Left colon (tissue), 2 donors: Measurements from ENCODE around the gene HINFP. TPM values are rescaled to one million over a fixed set of nuclear protein-coding genes. Genes with fewer than 3 reads are reported as not detected.
A peak's percentile ranks its signal among the peaks of the same experiment; 100 is the strongest.
"Not testable (repeated sequence)": the region's sequence is repeated elsewhere in the genome, so short reads cannot be mapped to it uniquely, and the experiment has no call there.

Source experiments
- ATAC-seq: fragments of 200-7000 bp; cut with Tn5 transposase; one replicate; pipeline ENCODE4 v1.9.1; 2020; ENCODE audit warnings: mild to moderate bottlenecking, moderate library complexity
- DNase-seq, 2 donors: peaks; one replicate each; pipeline ENCODE4 v3.0.0-alpha.2; 2020
- intact Hi-C, 2 donors: fragments of 100-400 bp; cut with DNase I in 1 of 2; cut with micrococcal nuclease in 1 of 2; formaldehyde crosslinking; loops; one replicate each; pipeline versions ENCODE4 v1.11.2 to v1.14.0; 2022; cut with DNase I, micrococcal nuclease
- total RNA-seq, 2 donors: library from RNA; stranded (reverse); fragmentation: NEBNext Ultra II Directional; extraction: Animal tissue kit (Norgen Biotek cat#: 25700); gene quantifications; one replicate each; pipeline ENCODE4 v1.2.1, GENCODE V29; 2021
- donor health status: DM: no; HTN: no; CAD: no.
- donor health status: DM: yes; HTN: yes; CAD: no.

The HINFP gene
- total RNA-seq, 2 donors from 2014 or later = 34.9 to 35.7 TPM

DNA sequence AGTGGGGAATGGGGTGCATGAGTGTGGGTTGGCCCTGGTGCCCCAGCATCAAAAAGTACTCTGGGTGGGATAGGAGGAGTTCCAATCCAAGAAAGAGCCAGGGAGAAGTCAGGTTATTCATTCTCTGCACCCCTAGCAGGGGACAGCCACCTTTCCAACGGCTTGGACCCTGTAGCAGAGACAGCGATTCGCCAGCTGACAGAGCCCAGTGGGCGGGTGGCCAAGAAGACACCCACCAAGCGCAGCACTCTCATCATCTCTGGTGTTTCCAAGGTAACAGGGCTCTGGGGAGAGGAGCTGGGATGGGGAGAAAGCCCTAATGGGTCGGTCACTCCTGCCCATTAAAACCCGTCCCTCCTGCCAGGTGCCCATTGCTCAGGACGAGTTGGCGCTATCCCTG lies 7.7 kb upstream of the HINFP start:
- no peak for DNase-seq
- intact Hi-C loops = no loop called here
- ATAC-seq = no peak

GRCh38 chr11:119114351-119114750 lies 7.0 kb upstream of the HINFP start:
- intact Hi-C loops = no loop called here
- no peak for ATAC-seq
- no peak for DNase-seq

DNA sequence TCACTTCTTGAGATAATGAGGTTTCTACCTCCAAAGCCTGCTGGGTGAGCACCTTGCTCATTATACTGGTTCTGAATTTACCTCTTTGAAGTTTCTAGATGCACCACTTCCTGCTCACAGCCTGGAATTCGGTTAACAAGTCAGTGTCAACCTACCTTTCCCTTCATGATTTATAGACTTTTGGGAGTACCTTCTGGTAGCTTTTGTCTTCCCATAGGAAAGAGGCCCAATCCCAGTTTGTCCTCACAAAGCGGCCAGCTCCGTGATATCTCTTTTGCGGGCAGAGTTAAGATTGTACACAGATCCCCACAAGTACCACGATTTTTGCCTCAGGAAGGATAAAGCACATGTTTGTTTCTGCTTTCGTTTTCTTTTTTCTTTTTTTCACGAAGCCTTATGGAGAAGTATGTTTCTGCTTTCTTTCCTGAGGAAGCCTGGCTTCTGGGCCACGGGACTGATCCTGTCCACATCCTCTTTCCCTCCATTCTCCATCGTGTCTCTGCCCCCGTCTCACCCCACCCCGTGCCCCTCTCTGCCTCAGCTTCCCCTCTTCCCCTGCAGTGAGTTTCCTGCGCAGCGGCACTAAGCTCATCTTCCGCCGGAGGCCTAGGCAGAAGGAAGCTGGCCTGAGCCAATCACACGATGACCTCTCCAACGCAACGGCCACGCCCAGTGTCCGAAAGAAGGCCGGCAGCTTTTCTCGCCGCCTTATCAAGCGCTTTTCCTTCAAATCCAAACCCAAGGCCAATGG lies 5.7 kb upstream of the HINFP start:
- ATAC-seq (peak; percentile 13), DNase-seq (peak in 1 of 2 donors; percentile 49)
- intact Hi-C loops = no loop called here

GRCh38 chr11:119116235-119116594 lies 5.2 kb upstream of the HINFP start:
- ATAC-seq (no peak), DNase-seq (no peak)
- intact Hi-C loops = no loop called here

- intact Hi-C loops = no loop called here
- ATAC-seq = no peak
Measured at GRCh38 chr11:119116601-119117000, 4.8 kb upstream of the HINFP start.

GRCh38 chr11:119117004-119117706 lies 4.2 kb upstream of the HINFP start:
- intact Hi-C loops = no loop called here
- DNase-seq = no peak
- ATAC-seq = no peak

More at GRCh38 chr11:119116601-119117000, 4.8 kb upstream of the HINFP start:
- no peak for DNase-seq

DNA sequence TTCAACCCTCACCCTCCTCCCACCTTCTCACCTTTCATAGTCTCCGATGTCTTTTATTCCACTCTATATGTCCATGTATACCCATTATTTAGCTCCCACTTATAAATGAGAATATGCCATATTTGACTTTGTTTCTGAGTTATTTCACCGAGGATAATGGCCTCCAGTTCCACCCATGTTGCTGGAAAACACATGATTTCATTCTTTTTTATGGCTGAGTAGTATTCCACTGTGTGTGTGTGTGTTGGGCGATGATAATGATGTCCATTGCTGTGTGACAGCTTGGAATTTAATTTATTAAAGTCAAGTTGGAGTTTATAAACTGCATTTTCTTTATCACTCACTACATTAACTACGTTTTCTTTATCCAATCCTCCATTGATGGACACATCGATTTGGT lies 3.2 kb upstream of the HINFP start:
- intact Hi-C loops = no loop called here
- ATAC-seq = no peak
- DNase-seq = no peak

GRCh38 chr11:119118946-119119345 lies 2.4 kb upstream of the HINFP start:
- intact Hi-C loops = no loop called here
- ATAC-seq = no peak
- no peak for DNase-seq

- no peak for DNase-seq
- no peak for ATAC-seq
- intact Hi-C loops = no loop called here
Measured at GRCh38 chr11:119120639-119121007, 757 bp upstream of the HINFP start.

DNA sequence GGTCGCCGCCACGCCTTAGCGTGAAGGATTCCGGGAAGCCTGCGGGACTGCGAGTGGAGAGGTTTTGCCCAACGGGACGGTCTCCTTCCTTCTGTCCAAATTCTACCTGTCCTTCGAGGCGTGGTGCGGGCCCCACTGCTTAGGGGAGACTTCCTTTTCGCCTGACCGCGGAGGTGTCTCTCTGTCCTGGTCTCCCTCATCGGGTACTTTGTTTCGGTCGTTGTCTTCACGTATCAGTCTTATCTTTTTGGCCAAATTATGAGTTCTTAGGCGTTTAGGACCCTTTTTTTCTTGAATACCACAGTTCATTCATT lies 388 bp downstream of the HINFP start:
- ATAC-seq (peak; percentile 40), DNase-seq (no peak)
- intact Hi-C loops = no loop called here

DNA sequence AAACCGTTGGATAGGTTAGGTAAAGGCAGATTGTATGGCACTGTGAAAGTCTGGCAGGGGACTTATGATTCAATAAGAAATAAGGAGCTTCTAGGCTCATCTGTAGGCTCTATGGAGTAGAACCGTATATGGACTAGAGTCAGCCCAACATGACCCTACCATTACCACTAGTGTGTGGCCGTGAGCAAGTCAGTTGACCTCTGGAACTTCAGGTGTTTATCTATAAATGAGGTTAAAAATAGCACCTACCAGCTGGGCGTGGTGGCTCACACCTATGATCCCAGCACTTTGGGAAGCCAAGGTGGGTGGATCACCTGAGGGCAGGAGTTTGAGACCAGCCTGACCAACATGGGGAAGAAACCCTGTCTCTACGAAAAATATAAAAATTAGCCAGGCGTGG lies 4.4 kb downstream of the HINFP start:
- intact Hi-C loops = no loop called here
- ATAC-seq (peak; percentile 60), DNase-seq (peak; percentile 41 to 54)

DNA sequence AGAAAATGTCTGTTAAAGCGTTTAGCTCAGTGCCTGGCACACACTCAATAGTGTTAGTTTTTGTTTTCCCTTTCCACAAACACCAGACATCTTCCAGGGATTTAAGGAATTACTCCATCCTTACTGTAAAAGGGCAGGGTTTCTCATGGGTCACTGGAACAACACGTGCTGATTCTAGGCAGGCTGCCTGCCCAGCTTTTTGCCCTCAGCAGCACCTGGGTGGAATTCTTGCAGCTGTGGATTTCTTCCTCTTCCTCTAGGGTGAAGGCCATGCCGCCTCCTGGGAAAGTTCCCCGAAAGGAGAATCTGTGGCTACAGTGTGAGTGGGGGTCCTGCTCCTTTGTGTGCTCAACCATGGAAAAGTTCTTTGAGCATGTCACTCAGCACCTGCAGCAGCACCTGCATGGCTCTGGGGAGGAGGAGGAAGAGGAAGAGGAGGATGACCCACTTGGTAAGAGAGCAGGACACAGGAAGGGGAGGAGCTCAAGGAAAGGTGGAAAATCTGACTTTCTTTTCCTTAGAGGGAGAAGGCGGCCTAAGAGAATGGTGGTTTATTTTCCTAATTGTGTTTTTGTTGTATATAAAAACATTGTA lies 5.4 kb downstream of the HINFP start:
- intact Hi-C loops = no loop called here
- DNase-seq = no peak
- ATAC-seq = peak; percentile 22

DNA sequence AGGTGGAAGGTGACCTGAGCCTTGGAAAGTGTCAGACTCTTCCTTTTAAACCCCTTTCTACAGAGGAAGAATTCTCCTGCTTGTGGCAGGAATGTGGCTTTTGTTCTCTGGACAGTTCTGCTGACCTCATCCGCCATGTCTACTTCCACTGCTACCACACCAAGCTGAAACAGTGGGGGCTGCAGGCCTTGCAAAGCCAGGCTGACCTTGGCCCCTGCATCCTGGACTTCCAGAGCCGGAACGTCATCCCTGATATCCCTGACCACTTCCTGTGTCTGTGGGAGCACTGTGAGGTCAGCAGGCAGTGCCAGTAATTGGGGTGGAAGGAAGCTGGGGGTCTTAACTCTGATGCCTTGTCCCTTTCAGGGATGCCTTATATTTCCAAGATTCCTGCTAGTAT lies 9.3 kb downstream of the HINFP start:
- DNase-seq (no peak), ATAC-seq (no peak)
- intact Hi-C loops = no loop called here

DNA sequence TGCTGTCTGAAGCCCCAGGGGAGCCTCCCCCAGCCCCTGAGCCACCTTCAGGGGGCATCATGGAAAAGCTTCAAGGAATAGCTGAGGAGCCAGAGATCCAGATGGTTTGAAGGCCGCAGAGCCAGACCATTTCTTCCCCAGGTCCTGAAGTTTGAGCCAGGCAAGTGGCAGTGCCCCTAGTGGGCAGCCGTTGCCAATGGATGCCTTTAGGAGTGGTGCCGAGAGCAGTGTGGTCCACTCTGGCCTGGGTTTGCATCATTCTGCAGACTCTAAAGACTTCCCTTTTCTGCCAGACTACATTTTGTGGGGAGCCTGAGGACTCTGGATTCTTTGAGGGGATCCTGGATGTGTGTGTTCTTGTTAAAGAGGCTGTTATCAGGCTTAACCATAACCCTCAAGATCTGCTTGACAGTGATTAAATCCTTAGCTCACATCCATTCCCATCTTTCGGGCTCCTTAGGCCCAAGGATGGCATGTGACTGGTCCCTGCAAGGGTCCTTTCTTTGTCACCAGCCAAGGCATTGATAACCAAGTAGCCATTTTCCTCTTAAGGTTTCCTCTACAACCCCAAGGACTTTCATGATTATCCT lies 13.1 kb downstream of the HINFP start:
- ATAC-seq (peak; percentile 75), DNase-seq (no peak)
- intact Hi-C loops = no loop called here

- ATAC-seq, intact Hi-C loops, DNase-seq: not testable (repeated sequence)
Measured at GRCh38 chr11:119139276-119139675, 17.9 kb downstream of the HINFP start.

GRCh38 chr11:119144825-119145486 lies 23.6 kb downstream of the HINFP start:
- ATAC-seq = peak; percentile 95
- DNase-seq = peak; percentile 72 to 82
- intact Hi-C loops = loop anchor here in 1 of 2 donors (10.0 kb wide), 1 partner anchor 50 kb away; no protein-coding TSS in a partner anchor

DNA sequence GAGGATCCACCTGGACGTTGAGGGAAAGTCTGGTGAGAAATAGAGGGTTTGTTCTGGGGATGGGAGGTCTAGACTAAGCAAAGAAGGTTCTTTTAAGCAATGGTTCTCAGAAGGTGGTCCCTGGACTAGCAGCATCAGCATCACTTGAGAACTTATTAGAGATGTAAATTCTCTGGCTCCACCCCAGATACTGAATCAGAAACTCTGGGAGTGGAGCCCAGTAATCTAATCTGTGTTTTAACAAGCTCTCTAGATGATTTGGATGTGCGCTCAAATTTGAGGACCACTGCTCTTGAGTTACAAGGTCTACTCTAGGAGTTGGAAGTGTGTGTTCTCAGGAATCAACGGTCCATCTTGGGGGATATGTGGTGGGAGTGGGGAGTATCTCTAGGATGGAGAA lies 24.2 kb downstream of the HINFP start:
- no peak for DNase-seq
- ATAC-seq = no peak
- intact Hi-C loops = loop anchor here in 1 of 2 donors (10.0 kb wide), 1 partner anchor 49 kb away; no protein-coding TSS in a partner anchor

DNA sequence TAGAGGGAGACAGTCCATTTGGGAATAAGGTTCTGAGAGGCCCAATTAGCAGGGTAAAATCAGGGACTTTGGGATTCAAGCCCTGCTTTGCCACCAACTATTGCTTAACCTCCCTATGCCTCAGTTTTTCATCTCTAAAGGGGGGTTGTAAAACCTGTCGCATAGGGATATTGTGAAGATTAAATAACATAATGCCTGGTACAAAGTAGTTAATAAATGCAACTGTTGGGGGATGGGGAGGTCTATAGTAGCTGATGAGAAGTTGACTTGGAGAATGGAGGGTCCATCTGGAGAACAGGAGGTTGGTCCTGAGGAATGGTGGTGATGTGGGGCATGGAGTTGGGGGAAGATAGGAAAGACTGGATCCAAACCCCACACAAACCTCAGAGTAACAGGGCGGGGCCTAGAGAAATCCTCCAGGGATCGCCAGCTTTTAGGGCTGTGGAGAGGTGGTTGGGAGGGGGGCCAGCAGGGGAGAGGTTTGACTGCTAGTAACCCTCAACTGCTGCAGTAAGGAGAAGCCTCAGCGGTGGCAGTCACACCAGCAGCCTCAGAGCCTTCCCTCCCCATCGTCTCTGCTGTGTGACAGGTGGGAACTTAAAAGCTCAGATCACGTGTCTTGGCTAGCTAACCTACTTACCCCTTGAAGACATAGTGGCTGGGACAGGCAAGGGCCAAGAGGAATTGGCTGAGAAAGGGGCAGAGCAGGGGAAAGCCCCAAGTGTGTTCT lies 26.4 kb downstream of the HINFP start:
- no peak for DNase-seq
- ATAC-seq = no peak
- intact Hi-C loops = loop anchor here in 1 of 2 donors (10.0 kb wide), 1 partner anchor 47 kb away; no protein-coding TSS in a partner anchor

DNA sequence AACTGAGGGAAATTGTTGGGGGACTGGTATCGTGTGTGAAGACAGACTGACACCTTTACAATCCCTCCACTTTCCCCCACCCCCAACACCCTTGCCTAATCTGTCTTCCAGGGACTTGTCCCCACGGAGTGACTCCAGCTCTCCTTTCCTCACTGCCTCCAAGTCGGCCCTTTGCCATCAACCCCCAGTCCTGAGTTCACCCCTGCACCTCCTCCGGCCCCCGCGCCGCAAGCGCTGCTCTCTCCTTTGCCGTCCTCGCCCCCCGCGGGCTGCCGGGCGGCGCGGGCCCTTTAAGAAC lies 27.3 kb downstream of the HINFP start:
- no peak for DNase-seq
- intact Hi-C loops = loop anchor here in 1 of 2 donors (10.0 kb wide), 1 partner anchor 46 kb away; no protein-coding TSS in a partner anchor
- ATAC-seq = no peak
